Upper lobe of left lung (tissue), 6 donors: ENCODE measurements around the gene TMEM132D. TPM values are rescaled to one million over a fixed set of nuclear protein-coding genes. Genes with fewer than 3 reads are reported as not detected.
"Not testable (repeated sequence)": the region's sequence is repeated elsewhere in the genome, so short reads cannot be mapped to it uniquely, and the experiment has no call there.

Experiments used
- ATAC-seq, 2 donors: fragments of 200-7000 bp; cut with Tn5 transposase; one replicate each; pipeline ENCODE4 v1.9.1; 2022; ENCODE audit warnings: mild to moderate bottlenecking in 2 of 2, moderate library complexity in 2 of 2; ENCODE audit not compliant: low FRiP score in 2 of 2
- DNase-seq, 2 donors: peaks; one replicate each; pipeline ENCODE4 v3.0.0-alpha.2; 2019 to 2020
- H3K27ac ChIP-seq, 4 donors: fragments of 200-600 bp; sonication (generic); one replicate each; pipeline ENCODE4 v1.5.1; 2016 to 2019
- H3K27me3 ChIP-seq, 4 donors: fragments of 200-600 bp; sonication (generic); one replicate each; pipeline ENCODE4 v1.5.1; 2017 to 2019
- H3K36me3 ChIP-seq, 4 donors: fragments of 200-600 bp; sonication (generic); one replicate each; pipeline ENCODE4 v1.5.1; 2016 to 2019
- H3K4me1 ChIP-seq, 4 donors: fragments of 200-600 bp; sonication (generic); one replicate each; pipeline ENCODE4 v1.5.1; 2018 to 2019
- H3K4me3 ChIP-seq, 4 donors: fragments of 200-600 bp; sonication (generic); one replicate each; pipeline ENCODE4 v1.5.1; 2017 to 2019; ENCODE audit warnings: mild to moderate bottlenecking in 2 of 4, moderate library complexity in 1 of 4
- H3K9me3 ChIP-seq, 4 donors: fragments of 200-600 bp; sonication (generic); one replicate each; pipeline ENCODE4 v1.5.1; 2018 to 2019
- EP300 ChIP-seq, 4 donors: sonication (generic); formaldehyde crosslinking; IDR thresholded peaks; one replicate each; pipeline ENCODE4 v1.5.1; 2017; ENCODE audit warnings: antibody characterized with exemption in 4 of 4, control low read depth in 2 of 4
- POLR2A ChIP-seq, 4 donors: fragments of 450-650 bp; IDR thresholded peaks; one replicate each; pipeline ENCODE4 v1.5.1; 2016 to 2017; ENCODE audit warnings: antibody characterized with exemption in 4 of 4, mild to moderate bottlenecking in 2 of 4
- POLR2AphosphoS5 ChIP-seq, 2 donors: sonication (generic); formaldehyde crosslinking; IDR thresholded peaks; one replicate each; pipeline ENCODE4 v1.5.1; 2017; ENCODE audit warnings: antibody characterized with exemption in 2 of 2
- WGBS, 2 donors: methylation state at CpG; one replicate each; pipeline ENCODE4 v1.1.5; 2017 to 2018; 5-methylcytosine and 5-hydroxymethylcytosine counted together
- total RNA-seq, 6 donors: library from RNA; depleted of rRNA in 4 of 6; stranded (reverse); fragments of >200 nt in 4 of 6; gene quantifications; one replicate each; pipeline versions ENCODE4 v1.1.0 to v1.2.1, GENCODE V29; 2016 to 2021
- TF ChIP-seq, protein P1 (sequence below), 6 experiments: fragments of 450-650 bp in 4 of 6; fragments of 200-600 bp in 2 of 6; sonication (generic) in 2 of 6; IDR thresholded peaks; one replicate each; pipeline ENCODE4 v1.5.1; 2016 to 2019; ENCODE audit warnings: antibody characterized with exemption in 6 of 6
- donor health status: DM: no; HTN: no; CAD: no; lungs with moderate emphysema.
- donor health status: DM: no; HTN: yes; CAD: no; lungs with severe emphysema.

The TMEM132D gene
- total RNA-seq, 6 donors from 2014 or later = 0.30 to 1.0 (median 0.79) TPM; not detected in 1

DNA sequence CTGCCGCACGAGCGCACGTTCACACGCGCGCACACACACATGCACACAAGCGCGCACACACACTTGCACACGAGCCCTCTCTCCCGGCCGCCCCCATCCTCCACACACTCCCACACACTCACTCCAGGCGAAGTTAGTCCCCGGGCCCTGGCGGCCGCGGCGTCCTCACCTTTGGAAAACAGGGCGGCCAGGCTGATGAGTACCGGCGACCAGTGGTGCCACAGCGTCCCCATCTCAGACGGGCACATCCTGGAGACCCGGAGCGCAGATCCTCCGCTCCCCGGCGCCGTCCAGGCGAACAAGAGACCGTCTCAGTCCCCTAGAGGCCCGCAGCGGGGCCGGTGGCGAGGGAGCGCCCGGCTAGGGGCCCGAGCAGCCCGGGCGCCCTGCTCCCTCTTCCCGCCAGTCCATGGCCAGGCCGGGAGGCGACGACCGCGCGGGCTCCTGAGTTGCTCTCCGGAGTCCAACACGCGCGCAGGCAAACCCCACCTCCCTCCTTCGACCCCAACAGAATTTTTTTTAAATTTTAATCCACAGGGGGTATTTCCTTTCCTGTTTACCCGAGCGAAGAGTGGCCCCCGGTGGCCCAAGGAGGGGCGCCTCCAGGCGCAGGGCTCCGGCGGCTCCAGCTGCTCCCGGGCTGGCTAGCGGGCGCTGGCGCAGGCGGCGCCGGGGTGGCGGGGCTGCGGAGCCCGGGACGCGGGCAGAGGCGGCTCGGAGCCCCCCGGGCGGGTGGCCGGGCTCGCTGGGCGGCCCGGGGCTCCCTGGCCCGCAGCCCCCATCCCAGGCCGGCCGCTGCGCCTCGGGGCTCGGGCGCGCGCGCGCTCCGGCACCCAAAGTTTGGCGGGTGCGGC lies 506 bp downstream of the TMEM132D start:
- ATAC-seq = no peak
- TF ChIP-seq POLR2A (IDR thresholded peaks at IDR 0.05) (no peak), POLR2AphosphoS5 (IDR thresholded peaks at IDR 0.05) (no peak), EP300 (IDR thresholded peaks at IDR 0.05) (no peak)
- TF ChIP-seq, protein P1, sequence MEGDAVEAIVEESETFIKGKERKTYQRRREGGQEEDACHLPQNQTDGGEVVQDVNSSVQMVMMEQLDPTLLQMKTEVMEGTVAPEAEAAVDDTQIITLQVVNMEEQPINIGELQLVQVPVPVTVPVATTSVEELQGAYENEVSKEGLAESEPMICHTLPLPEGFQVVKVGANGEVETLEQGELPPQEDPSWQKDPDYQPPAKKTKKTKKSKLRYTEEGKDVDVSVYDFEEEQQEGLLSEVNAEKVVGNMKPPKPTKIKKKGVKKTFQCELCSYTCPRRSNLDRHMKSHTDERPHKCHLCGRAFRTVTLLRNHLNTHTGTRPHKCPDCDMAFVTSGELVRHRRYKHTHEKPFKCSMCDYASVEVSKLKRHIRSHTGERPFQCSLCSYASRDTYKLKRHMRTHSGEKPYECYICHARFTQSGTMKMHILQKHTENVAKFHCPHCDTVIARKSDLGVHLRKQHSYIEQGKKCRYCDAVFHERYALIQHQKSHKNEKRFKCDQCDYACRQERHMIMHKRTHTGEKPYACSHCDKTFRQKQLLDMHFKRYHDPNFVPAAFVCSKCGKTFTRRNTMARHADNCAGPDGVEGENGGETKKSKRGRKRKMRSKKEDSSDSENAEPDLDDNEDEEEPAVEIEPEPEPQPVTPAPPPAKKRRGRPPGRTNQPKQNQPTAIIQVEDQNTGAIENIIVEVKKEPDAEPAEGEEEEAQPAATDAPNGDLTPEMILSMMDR (IDR thresholded peaks at IDR 0.05) = no peak
- DNase-seq = peak in 1 of 2 donors; percentile 78
- peaks cover 0 to 14% (median 6%) of the 10 kb centered on the region in 4 donors for H3K27me3 ChIP-seq
- no peaks in the 10 kb centered on the region for H3K36me3 ChIP-seq
- no peaks in the 10 kb centered on the region for H3K9me3 ChIP-seq
- H3K27ac ChIP-seq = no peak overlapping the region
- no peaks in the 10 kb centered on the region for H3K4me1 ChIP-seq
- WGBS, 2 donors = 2 to 5% methylated on average over 35 to 50 of the region's 93 CpGs
- H3K4me3 ChIP-seq = no peak overlapping the region

GRCh38 chr12:129902371-129903091 lies 1.3 kb downstream of the TMEM132D start:
- no peaks in the 10 kb centered on the region for H3K9me3 ChIP-seq
- no peak for TF ChIP-seq POLR2AphosphoS5 (IDR thresholded peaks at IDR 0.05)
- no peak for TF ChIP-seq POLR2A (IDR thresholded peaks at IDR 0.05)
- TF ChIP-seq EP300 (IDR thresholded peaks at IDR 0.05) = no peak
- TF ChIP-seq, protein P1 (IDR thresholded peaks at IDR 0.05) = no peak
- no peaks in the 10 kb centered on the region for H3K4me1 ChIP-seq
- no peak for ATAC-seq
- WGBS, 2 donors = 6% methylated on average over 12 to 19 of the region's 19 CpGs
- no peak overlapping the region for H3K27ac ChIP-seq
- H3K4me3 ChIP-seq = no peak overlapping the region
- peak in 1 of 2 donors; percentile 18 for DNase-seq
- H3K27me3 ChIP-seq = peaks cover 0 to 14% (median 6%) of the 10 kb centered on the region in 4 donors
- no peaks in the 10 kb centered on the region for H3K36me3 ChIP-seq

GRCh38 chr12:129901254-129901653 lies 2.6 kb downstream of the TMEM132D start:
- no peaks in the 10 kb centered on the region for H3K4me1 ChIP-seq
- DNase-seq (no peak), ATAC-seq (no peak)
- H3K27ac ChIP-seq = no peak overlapping the region
- H3K4me3 ChIP-seq = no peak overlapping the region
- TF ChIP-seq EP300 (IDR thresholded peaks at IDR 0.05) (no peak), POLR2A (IDR thresholded peaks at IDR 0.05) (no peak), POLR2AphosphoS5 (IDR thresholded peaks at IDR 0.05) (no peak)
- TF ChIP-seq, protein P1 (IDR thresholded peaks at IDR 0.05) = no peak
- WGBS, 2 donors = 79 to 82% methylated on average over 2 of the region's 2 CpGs
- H3K27me3 ChIP-seq = peaks cover 0 to 14% (median 6%) of the 10 kb centered on the region in 4 donors
- H3K36me3 ChIP-seq = no peaks in the 10 kb centered on the region
- H3K9me3 ChIP-seq = no peaks in the 10 kb centered on the region

DNA sequence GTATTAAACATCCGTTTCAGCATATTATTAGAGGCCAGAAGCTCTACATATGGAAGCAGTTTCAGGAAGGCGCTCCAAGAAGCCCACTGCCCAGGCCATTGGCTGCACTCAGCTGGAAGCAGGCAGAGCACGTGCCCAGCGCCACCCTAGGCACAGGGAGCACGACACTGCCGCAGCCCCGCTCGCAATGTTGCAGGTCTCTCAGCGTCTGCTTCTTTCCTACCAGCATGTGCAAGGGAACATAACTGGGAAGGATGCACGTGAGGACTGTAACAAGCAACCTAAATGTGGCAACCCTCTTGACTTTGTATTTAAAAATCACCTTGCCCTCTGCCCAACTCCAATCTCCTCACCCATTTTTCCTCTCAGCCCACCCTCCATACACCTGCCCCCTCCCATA lies 3.5 kb downstream of the TMEM132D start:
- Histone ChIP-seq H3K4me3 (no peak overlapping the region), H3K9me3 (no peaks in the 10 kb centered on the region), H3K36me3 (no peaks in the 10 kb centered on the region), H3K27me3 (peaks cover 0 to 14% (median 6%) of the 10 kb centered on the region in 4 donors), H3K27ac (no peak overlapping the region), H3K4me1 (no peaks in the 10 kb centered on the region)
- no peak for ATAC-seq
- WGBS, 2 donors = 84 to 85% methylated on average over 10 of the region's 10 CpGs
- TF ChIP-seq EP300 (IDR thresholded peaks at IDR 0.05) = no peak
- TF ChIP-seq POLR2AphosphoS5 (IDR thresholded peaks at IDR 0.05) = no peak
- TF ChIP-seq POLR2A (IDR thresholded peaks at IDR 0.05) = no peak
- TF ChIP-seq, protein P1 (IDR thresholded peaks at IDR 0.05) = no peak
- DNase-seq = peak in 1 of 2 donors; percentile 51

DNA sequence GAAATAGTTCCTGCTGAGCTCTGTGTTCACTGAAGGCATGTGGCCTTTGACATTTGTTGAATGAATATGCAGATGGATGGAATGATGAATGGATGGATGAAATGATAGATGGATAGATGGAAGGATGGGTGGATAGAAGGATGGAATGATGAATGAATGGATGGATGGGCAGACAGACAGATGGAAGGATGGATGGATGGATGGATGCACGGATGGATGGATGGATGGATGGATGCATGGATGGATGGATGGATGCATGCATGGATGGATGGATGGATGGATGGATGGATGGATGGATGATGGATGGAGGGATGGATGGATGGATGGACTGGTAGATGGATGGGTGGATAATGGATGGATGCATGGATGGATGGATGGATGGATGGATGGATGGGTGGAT lies 4.8 kb downstream of the TMEM132D start:
- ATAC-seq, H3K9me3 ChIP-seq, H3K27me3 ChIP-seq, H3K4me1 ChIP-seq, H3K36me3 ChIP-seq, H3K27ac ChIP-seq, DNase-seq, H3K4me3 ChIP-seq: not testable (repeated sequence)
- 77 to 86% methylated on average over 1 of the region's 1 CpG for WGBS, 2 donors
